ENCODE results near the gene CCDC86. TPM values are rescaled to one million over a fixed set of nuclear protein-coding genes. Genes with fewer than 3 reads are reported as not detected.

The CCDC86 gene
- total RNA-seq, 4 donors from 2014 or later, result 7.4 to 23.0 (median 8.3) TPM

DNA sequence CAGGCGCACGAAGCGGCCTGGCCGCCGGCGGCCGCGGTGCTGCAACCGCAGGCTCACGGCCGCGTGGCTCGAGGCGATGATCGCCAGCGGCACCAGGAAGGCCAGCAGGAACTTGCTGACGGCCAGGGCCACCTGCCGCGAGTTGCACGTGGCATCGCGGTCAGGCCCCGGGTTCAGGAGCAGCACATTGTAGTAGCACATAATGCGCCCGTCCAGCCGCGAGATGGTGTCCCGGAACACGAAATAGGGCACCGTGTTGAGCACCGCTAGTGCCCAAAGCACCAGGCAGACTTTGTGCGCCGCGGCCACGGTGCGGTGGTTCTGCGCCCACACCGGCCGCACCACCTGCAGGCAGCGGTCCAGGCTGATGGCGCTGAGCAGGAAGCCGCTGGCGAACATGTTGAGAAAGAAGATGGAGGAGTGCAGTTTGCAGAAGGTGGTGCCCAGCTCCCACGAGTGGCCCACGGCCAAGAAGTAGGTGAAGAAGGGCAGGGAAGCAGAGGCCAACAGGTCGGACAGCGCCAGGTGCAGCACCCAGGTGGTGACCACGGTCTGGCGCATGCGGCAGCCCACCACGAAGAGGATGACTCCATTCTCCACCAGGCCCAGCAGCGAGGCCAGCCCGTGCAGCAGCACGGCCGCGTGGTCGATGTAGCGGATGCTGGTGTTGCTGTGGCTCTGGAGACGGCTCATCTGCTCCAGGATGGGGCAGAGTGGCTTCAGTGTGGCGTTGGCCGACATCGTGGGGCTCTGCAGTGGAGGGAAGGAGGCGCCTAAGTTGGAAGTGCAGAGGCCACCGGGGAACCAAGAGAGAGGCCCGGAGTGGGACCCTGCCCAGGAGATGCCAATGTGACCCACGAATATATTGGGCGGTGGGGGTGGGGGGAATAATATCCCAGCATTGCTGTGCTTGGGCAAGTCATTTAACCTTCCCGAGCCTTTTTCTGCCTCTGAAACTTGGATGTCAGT is 11.4 kb downstream of the CCDC86 start:
- no peak for DNase-seq
- TF ChIP-seq, protein P1, sequence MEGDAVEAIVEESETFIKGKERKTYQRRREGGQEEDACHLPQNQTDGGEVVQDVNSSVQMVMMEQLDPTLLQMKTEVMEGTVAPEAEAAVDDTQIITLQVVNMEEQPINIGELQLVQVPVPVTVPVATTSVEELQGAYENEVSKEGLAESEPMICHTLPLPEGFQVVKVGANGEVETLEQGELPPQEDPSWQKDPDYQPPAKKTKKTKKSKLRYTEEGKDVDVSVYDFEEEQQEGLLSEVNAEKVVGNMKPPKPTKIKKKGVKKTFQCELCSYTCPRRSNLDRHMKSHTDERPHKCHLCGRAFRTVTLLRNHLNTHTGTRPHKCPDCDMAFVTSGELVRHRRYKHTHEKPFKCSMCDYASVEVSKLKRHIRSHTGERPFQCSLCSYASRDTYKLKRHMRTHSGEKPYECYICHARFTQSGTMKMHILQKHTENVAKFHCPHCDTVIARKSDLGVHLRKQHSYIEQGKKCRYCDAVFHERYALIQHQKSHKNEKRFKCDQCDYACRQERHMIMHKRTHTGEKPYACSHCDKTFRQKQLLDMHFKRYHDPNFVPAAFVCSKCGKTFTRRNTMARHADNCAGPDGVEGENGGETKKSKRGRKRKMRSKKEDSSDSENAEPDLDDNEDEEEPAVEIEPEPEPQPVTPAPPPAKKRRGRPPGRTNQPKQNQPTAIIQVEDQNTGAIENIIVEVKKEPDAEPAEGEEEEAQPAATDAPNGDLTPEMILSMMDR (IDR thresholded peaks at IDR 0.05), result no peak
- no peak for TF ChIP-seq POLR2A (IDR thresholded peaks at IDR 0.05)
- H3K36me3 ChIP-seq, result no peaks in the 10 kb centered on the region
- H3K27me3 ChIP-seq, result no peaks in the 10 kb centered on the region
- H3K4me3 ChIP-seq, result no peak overlapping the region
- no peak overlapping the region for H3K27ac ChIP-seq
- no peaks in the 10 kb centered on the region for H3K4me1 ChIP-seq
- no peaks in the 10 kb centered on the region for H3K9me3 ChIP-seq
- intact Hi-C loops (cut with DNase I; ENCODE audit: low total_unique reads), result no loop called here

DNA sequence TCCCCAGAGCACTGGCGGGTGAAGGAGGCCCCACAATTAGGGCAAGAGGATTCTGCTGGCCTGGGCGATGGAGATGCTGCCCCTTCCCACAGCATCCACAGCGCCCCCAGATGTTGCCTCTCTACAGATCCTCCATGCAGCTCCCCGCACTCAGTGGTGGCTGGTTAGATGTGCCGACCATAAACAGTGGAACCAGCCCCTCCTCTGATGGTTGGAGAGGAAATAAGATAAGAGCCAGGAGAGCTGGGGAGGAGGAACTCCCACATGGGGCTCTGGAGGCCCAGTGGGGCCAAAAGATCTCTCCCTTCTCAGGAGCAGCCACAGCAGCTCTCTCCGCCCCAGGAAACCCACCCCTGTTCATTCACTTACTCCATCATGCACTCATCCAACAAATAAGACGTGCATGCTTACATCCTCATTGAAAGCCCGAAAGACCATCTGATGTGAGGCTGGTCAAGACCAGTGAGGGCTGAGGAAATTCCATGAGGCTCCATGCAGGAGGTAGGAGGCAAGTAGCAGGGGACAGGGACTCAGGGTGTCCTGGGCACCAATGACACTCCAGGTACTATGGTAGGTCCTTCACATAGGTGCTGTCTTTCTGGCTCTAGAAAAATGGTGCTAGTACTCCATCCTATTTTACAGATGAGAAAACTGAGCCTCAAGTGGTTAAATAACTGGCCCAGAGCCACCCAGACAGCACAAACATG is 12.4 kb downstream of the CCDC86 start:
- Histone ChIP-seq H3K4me3 (no peak overlapping the region), H3K36me3 (no peaks in the 10 kb centered on the region), H3K27ac (no peak overlapping the region), H3K9me3 (no peaks in the 10 kb centered on the region), H3K4me1 (no peaks in the 10 kb centered on the region), H3K27me3 (no peaks in the 10 kb centered on the region)
- no peak for DNase-seq
- TF ChIP-seq POLR2A (IDR thresholded peaks at IDR 0.05), result no peak
- TF ChIP-seq, protein P1 (IDR thresholded peaks at IDR 0.05), result no peak
- intact Hi-C loops (cut with DNase I; ENCODE audit: low total_unique reads), result no loop called here

DNA sequence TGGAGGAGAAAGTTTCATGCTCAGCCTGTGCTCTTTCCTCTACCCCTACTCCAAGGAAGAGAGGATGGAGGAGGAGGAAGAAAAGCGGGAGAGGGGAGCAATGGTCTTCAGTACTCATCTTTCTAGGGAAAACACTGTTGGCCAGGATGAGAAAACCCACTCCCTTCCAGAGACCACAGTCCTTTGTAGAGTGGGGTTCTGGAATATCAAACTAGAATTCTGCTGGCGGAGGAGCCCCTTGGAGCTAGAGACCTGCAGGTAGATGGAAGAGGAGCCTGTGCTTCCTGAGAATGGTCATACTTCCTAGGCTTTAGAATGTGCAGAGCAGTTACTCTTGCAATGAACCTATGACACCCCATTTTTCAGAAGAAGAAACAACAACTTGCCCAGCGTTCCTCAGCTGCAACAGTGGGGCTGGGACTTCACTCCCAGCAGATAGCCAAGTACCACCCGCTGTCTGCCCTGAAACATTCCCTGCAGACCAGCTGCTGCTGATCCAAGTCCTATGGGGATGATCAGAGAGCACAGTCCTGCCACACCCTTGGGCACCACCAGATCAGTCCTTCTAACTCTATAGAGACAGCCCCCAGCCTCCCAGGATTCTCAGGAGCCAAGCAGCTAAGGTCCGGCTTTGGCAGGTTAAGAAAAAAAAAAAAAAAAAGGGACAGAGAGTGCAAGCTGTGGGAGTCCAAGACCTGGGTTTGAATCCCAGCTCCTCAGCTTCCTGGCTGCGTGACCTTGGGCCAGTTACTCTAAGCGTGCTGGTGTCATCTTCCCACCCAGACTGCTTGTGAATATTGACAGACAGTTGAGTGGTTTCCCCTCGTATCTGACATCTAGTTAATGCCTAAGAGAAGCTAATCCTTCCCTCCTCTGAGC is 13.2 kb downstream of the CCDC86 start:
- no peaks in the 10 kb centered on the region for H3K36me3 ChIP-seq
- no peaks in the 10 kb centered on the region for H3K27me3 ChIP-seq
- H3K4me3 ChIP-seq, result no peak overlapping the region
- no peaks in the 10 kb centered on the region for H3K9me3 ChIP-seq
- intact Hi-C loops (cut with DNase I; ENCODE audit: low total_unique reads), result no loop called here
- H3K4me1 ChIP-seq, result no peaks in the 10 kb centered on the region
- H3K27ac ChIP-seq, result no peak overlapping the region
- TF ChIP-seq POLR2A (IDR thresholded peaks at IDR 0.05), result no peak
- TF ChIP-seq, protein P1 (IDR thresholded peaks at IDR 0.05), result no peak
- DNase-seq, result no peak

DNA sequence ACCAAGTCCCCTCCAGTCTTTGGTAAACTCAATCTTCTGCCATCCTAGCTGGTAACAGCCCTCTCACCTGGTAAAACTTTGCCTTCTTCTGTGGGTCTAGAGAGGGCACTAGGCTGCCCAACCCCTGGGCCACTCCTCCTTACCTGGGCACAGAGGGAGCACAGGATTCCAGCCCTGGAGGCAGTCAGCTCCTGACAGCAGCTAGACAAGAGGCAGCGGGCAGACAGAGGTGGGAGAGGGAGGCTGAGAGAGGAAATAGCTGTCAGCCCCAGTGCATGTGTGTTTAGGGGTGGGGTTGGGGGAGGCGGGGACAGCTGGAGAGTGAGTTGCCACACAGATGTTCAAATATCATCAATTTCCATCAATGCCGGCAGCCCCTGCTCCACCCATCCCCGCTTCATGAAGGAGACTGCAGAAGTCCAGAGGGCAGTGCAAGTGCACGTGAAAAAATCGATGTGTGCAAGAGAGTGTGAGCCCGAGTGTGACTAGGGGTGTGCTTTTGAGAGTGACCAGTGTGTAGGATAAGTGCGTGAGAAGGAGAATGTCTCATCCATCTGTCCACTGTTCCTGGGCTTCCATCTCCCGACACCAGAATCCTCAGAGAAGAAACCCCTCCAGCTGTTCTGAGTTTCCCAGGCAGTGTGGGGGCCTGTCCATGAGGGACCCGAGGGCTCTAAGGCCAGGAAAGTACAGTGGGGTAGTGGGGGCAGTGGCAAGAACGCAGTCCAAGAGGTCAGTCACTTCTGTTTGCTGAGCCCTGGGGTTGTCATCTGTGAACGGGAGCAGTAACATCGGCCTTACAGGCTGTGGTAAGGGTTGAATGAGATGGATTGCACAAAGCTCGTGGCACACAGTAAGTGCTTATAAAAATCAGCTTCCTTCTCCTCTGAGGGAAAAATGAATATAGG is 14.1 kb downstream of the CCDC86 start, which contains the start of gene PTGDR2:
Gene PTGDR2 (minus strand): TSS at position 225 of the 908 bp plus-strand sequence. CDS start 2,228 bp downstream, outside the sequence.
- no peak within 1 kb of the TSS for H3K4me3 ChIP-seq
- no peak for DNase-seq
- H3K27ac ChIP-seq, result no peak within 1 kb of the TSS
- intact Hi-C loops (cut with DNase I; ENCODE audit: low total_unique reads), result no loop called here
- H3K36me3 ChIP-seq, result no peaks in the 10 kb centered on the region
- TF ChIP-seq, protein P1 (IDR thresholded peaks at IDR 0.05), result no peak
- TF ChIP-seq POLR2A (IDR thresholded peaks at IDR 0.05), result no peak
- H3K9me3 ChIP-seq, result no peaks in the 10 kb centered on the region
- H3K4me1 ChIP-seq, result no peaks in the 10 kb centered on the region
- no peaks in the 10 kb centered on the region for H3K27me3 ChIP-seq

Measured in uterus (tissue), 4 donors.